ENCODE results near the gene BLVRA. TPM values are rescaled to one million over a fixed set of nuclear protein-coding genes. Genes with fewer than 3 reads are reported as not detected.

The BLVRA gene
- total and polyA plus RNA-seq, 10 of the 15 experiments (the other 5 are each of a cell fraction or from before 2014, with no cell fraction given) = 63.3 to 198 (median 102) TPM

DNA sequence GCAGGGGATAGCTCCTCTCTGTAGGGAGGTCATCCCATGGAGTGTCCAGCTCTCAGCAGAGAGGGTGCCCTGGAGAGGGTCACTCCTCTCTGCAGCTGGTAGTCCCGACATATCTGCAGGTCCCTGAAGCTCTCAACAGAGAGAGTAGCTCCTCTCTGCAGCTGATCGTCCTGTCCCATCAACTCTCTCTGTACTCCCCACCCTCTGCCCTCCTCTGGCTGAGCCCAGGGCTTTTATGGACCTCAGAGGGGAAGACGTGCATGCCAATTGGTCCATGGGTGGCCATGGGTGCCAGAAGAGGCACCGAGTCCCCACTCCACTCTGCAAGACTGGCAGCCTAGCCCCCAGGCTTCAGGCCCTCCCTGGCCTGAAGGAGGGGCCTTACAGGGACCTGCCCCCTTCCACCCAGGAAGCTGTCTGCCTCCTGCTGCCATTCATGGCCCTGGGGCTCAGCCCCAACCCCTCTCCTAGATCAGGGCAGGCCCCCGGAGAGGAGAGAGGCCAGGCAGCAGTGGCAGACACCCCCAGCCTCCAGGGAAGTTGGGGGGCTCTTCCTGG lies 9.0 kb upstream of the BLVRA start:
- no peak for TF ChIP-seq BRCA1 (IDR thresholded peaks at IDR 0.05; ENCODE audit: low read depth, low read length)
- TF ChIP-seq CREB1 (IDR thresholded peaks at IDR 0.05; ENCODE audit: low read depth) = no peak
- TF ChIP-seq IRF4 (IDR thresholded peaks at IDR 0.05; ENCODE audit: low read depth, low read length) = no peak
- TF ChIP-seq CBFB (IDR thresholded peaks at IDR 0.05; ENCODE audit: low read depth) = no peak
- no peak for TF ChIP-seq BACH1 (IDR thresholded peaks at IDR 0.05; ENCODE audit: borderline replicate concordance)
- no peak for TF ChIP-seq ESRRA (IDR thresholded peaks at IDR 0.05; ENCODE audit: low read length)
- no peak for TF ChIP-seq IKZF1 (conservative IDR thresholded peaks at IDR 0.05)
- TF ChIP-seq ZZZ3 (IDR thresholded peaks at IDR 0.05; ENCODE audit: control insufficient read depth, insufficient read length, low read depth) = no peak
- ChIA-PET CTCF (interaction anchor here (0.9 to 2.1 kb wide), 4 partner anchors 12 to 167 kb away, joined by 3 to 8 read pairs (median 6); partner anchors contain the start of gene STK17A), SMC1A (ENCODE audit: uncharacterized antibody, unreplicated experiment) (interaction anchor here (0.8 to 1.8 kb wide), 5 partner anchors 11 to 85 kb away, joined by 3 to 10 read pairs (median 3); partner anchors contain the start of gene COA1), POLR2A (interaction anchor here (0.6 to 2.8 kb wide), 4 partner anchors 10 to 263 kb away, joined by 3 to 14 read pairs (median 8); partner anchors contain the start of gene BLVRA), RAD21 (ENCODE audit: unreplicated experiment) (interaction anchor here (1.5 to 1.9 kb wide), 2 partner anchors 18 to 167 kb away, joined by 4 to 6 read pairs; partner anchors contain the start of gene STK17A)
- intact Hi-C loops (cut with micrococcal nuclease; ENCODE audit: unreplicated experiment) = no loop called here
- WGBS (ENCODE audit: insufficient coverage, insufficient replicate concordance, low lambda C conversion rate, missing lambda C conversion rate) = 83% methylated on average over 5 of the region's 5 CpGs
- no peaks in the 10 kb centered on the region for H4K20me1 ChIP-seq (ENCODE audit: control insufficient read depth, insufficient read depth)
- no peaks in the 10 kb centered on the region for H3K27me3 ChIP-seq (replicated peaks in 1 of 2; ENCODE audit: control insufficient read depth in 2 of 2, insufficient read depth in 2 of 2, low read length in 1 of 2)
- H3K36me3 ChIP-seq (ENCODE audit: control insufficient read depth in 2 of 2, insufficient read depth in 2 of 2, low read length in 1 of 2) = no peaks in the 10 kb centered on the region
- BruUV-seq (replicated peaks) = no TSS peak
- H3K4me1 ChIP-seq (ENCODE audit: control insufficient read depth, insufficient read depth, low read length) = peaks cover 18% of the 10 kb centered on the region
- no peak overlapping the region for H3K4me3 ChIP-seq
- no peak overlapping the region for H3K27ac ChIP-seq (ENCODE audit: control insufficient read depth, insufficient read depth)
- no peak overlapping the region for H2AFZ ChIP-seq (ENCODE audit: control insufficient read depth, low read depth, low read length)
- FAIRE-seq = no peak
- H3K4me2 ChIP-seq (ENCODE audit: control insufficient read depth, insufficient read depth) = no peak overlapping the region
- DNase-seq (ENCODE audit: low read depth, low spot score) = no peak
- peaks cover 4% of the 10 kb centered on the region; the same call in 2 of the 3 replicates for H3K9me3 ChIP-seq (replicated peaks; ENCODE audit: control insufficient read depth, insufficient read depth, low read length)
- no peak overlapping the region for H3K9ac ChIP-seq (ENCODE audit: control insufficient read depth, insufficient read depth, low read length)
- in situ Hi-C loops (cut with MboI) = no loop called here
- H3K79me2 ChIP-seq (ENCODE audit: control insufficient read depth, insufficient read depth, low read length) = no peaks in the 10 kb centered on the region
- ATAC-seq = no peak

Data from GM12878 (cell line).